Mammary epithelial cell (primary cell): Measurements from ENCODE around the gene DDX51.

ENCODE experiments used
- EZH2 ChIP-seq: IDR thresholded peaks from 2 replicates; pipeline ENCODE4 v1.6.1; 2012; ENCODE audit warnings: low read length, inconsistent platforms, borderline replicate concordance
- TF ChIP-seq, protein P1 (sequence below), 2 donors: IDR thresholded peaks in 1 of 2; conservative IDR thresholded peaks in 1 of 2; 2 replicates each; pipeline ENCODE4 v1.5.1; 2011 to 2012; ENCODE audit warnings: inconsistent platforms in 2 of 2, low read length in 2 of 2, mild to moderate bottlenecking in 2 of 2, control low read depth in 1 of 2, low read depth in 1 of 2; ENCODE audit not compliant: insufficient read depth in 1 of 2; ENCODE audit errors: extremely low read depth in 1 of 2

GRCh38 chr12:132189378-132190011 is 45.4 kb upstream of the DDX51 start:
- TF ChIP-seq, protein P1, sequence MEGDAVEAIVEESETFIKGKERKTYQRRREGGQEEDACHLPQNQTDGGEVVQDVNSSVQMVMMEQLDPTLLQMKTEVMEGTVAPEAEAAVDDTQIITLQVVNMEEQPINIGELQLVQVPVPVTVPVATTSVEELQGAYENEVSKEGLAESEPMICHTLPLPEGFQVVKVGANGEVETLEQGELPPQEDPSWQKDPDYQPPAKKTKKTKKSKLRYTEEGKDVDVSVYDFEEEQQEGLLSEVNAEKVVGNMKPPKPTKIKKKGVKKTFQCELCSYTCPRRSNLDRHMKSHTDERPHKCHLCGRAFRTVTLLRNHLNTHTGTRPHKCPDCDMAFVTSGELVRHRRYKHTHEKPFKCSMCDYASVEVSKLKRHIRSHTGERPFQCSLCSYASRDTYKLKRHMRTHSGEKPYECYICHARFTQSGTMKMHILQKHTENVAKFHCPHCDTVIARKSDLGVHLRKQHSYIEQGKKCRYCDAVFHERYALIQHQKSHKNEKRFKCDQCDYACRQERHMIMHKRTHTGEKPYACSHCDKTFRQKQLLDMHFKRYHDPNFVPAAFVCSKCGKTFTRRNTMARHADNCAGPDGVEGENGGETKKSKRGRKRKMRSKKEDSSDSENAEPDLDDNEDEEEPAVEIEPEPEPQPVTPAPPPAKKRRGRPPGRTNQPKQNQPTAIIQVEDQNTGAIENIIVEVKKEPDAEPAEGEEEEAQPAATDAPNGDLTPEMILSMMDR (conservative IDR thresholded peaks at IDR 0.05 in 1 of 2, IDR thresholded peaks at IDR 0.05 in 1 of 2; ENCODE audit: extremely low read depth in 1 of 2, insufficient read depth in 1 of 2, low read depth in 1 of 2, low read length in 2 of 2), result no peak
- no peak for TF ChIP-seq EZH2
